NCI-H2196 treated with DMSO at 0.1 percent for 48 hours (cell line): ENCODE results near the gene SEPTIN7.

Experiments
- DNase-seq: peaks from one replicate; lab custom pipeline; 2025; ENCODE audit not compliant: unreplicated experiment; lab: John Stamatoyannopoulos, UW

Gene SEPTIN7

GRCh38 chr7:35828817-35829216 lies 28.0 kb downstream of the SEPTIN7 start:
- no peak for DNase-seq

GRCh38 chr7:35831208-35831607 lies 30.4 kb downstream of the SEPTIN7 start:
- DNase-seq = no peak

- DNase-seq = no peak
These were observed 39.3 kb downstream of the SEPTIN7 start for GRCh38 chr7:35839860-35840854.

- no peak for DNase-seq
These were observed 46.1 kb downstream of the SEPTIN7 start for GRCh38 chr7:35846816-35847412.

- no peak for DNase-seq
These were observed 47.9 kb downstream of the SEPTIN7 start for GRCh38 chr7:35848725-35849124.

- DNase-seq = no peak
These were observed 48.4 kb downstream of the SEPTIN7 start for GRCh38 chr7:35849158-35849831.

GRCh38 chr7:35849954-35850353 lies 49.1 kb downstream of the SEPTIN7 start:
- no peak for DNase-seq
